Ureter (tissue), 1 donor: ENCODE results near the gene GPR55. TPM values are rescaled to one million over a fixed set of nuclear protein-coding genes. Genes with fewer than 3 reads are reported as not detected.
A peak's percentile ranks its signal among the peaks of the same experiment; 100 is the strongest.

Source experiments
- DNase-seq: peaks from one replicate; pipeline ENCODE4 v3.0.0-alpha.2; 2020; ENCODE audit warnings: low spot score
- total RNA-seq: library from RNA; stranded (reverse); gene quantifications from one replicate; pipeline ENCODE4 v1.2.4, GENCODE V29; 2023
- donor health status: DM: yes; HTN: yes; CAD: no.

Gene GPR55
- total RNA-seq, 1 donor from 2014 or later, result 0.39 TPM

DNA sequence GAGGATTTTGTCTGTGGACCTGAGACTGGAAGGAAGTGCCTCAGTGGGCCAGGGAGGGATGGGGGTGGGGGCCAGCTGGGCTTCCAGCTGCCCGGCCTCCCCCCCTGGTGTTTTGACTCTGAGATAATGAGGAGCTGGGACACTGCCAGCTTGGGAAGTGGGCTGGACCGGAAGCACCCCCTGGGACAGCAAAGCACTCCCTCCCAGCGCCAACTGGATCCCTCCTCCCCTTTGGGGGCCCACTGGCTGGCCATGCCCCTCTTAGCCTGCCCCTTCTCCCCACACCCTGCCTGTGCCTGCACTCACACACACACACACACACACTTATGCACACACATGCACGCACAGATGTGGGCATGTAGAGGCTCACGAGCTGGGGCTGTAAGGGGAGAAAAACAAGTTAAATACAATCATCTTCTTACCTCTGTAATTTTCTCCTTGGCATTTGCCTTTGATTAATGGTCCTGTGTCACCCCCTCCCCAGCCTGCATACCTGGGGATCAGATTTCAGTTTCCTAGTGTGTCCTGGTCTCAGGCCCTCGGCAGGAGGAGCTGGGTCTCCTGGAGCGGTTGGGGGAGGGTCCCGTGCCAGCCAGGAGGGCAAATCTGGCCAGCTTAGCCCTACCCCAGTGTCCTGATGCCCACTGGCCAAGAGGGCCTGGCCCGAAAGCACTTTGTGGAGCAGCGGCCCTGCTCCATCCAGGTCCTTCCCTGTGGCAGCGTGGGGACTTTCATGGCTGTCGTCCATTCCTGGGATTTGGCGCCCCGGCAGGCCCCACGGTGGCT, 56.7 kb downstream of the GPR55 start:
- DNase-seq, result no peak

DNA sequence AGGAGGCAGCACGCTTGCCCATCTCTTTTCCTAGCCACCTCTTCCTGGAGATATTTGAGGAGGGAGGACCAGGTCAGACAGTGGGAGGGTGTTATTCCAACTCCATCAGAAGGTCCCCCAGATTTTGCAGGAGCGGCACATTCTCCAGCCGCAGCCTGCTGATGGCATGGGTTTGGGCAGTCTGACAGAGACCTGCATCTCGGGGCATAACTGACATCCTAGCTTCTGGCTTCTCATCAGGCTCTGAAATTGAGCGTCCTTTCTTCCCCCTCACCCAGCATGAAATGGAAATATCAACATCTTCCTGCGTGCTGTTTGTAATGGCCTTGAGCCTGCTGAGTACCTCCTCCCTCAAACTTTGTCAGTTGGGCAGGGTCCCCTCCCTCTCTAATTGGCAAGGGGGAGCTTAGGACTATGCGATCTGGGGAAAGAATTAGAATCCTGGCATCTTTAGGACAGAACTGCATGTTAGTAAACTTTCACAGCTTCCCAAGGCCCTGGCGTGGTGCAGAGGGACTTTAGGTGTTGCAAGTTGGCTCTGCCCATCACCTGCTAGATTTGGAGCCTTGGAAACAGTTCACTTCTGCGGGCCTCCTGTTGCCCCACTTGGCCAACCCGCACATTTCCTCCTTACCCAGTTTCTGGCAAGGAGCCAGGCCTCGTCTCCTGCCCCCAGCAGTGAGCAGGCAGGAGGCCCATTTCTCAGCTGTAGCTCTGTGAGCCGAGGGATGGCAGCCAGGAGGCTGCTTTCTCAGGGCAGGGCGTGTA, 58.1 kb downstream of the GPR55 start:
- DNase-seq, result peak; percentile 74

DNA sequence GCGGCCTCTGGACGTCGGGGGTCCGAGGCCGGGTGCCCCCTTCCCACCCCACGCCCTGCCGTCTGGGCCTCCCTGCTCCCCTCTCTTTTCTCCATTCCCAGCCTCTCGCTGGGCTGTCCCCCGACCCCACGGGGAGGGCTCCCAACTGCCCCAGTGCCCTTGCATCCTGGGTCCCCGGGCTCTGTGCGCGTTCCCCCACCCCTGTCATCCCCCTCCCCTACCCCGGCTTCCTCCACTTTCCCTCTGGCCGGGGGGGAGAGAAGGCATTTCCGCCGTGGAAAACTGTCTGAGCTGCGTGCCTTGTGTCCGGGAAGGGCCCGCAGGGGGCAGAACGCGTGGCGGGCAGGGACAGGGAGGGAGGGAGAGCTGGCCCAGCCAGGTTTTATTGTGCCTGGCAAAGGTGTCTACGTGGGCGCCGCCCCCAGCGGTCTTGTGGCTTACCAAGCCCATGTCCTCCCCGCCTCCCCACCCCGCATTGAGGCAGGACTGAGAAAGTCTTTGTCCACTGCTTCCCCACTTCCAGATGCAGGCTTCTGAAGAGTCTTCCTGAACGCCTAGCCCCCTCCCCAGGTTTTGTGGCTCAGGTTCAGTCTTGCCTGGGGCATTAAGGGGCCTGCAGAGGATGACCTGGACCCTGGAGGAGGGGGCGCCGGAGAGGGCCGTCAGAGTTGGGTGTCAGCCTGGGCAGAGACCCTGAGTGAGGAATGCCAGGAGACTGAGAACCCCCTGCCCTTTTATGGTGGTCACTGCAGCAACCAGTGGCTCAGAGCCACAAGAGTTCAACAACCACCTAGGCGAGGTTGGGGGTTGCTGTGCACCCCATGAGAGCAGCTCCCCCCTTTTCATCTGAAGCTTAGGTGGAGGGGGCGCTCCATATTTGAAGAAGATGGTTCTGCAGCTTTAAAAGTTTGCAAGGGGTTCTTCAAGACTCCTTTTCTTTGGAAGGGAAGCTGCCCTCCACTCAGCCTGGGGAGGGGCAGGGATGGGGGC, 59.0 kb downstream of the GPR55 start:
- peak; percentile 75 for DNase-seq

DNA sequence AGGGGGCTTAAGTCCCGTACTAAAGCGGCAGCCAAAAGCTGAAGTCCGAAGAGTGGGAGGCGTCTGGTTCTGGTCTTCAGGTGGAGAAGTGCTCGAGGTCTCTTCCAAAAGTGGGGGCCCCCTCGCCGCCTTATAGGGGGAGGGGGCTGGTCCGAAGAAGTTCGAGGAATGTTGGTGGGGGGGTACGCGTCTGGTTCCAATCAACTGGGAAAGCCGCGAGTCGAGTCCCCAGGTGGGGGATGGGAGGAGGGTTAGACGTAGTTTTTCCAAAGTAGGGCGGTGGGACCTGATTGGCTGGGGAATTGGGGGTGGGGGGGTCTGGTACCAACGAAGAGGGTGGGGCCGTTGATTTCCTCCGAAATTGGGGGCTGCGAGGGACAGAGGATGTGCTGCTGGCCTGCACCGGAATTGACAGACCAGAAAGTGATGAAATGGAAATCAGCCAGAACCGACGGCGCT, 59.7 kb downstream of the GPR55 start:
- no peak for DNase-seq

DNA sequence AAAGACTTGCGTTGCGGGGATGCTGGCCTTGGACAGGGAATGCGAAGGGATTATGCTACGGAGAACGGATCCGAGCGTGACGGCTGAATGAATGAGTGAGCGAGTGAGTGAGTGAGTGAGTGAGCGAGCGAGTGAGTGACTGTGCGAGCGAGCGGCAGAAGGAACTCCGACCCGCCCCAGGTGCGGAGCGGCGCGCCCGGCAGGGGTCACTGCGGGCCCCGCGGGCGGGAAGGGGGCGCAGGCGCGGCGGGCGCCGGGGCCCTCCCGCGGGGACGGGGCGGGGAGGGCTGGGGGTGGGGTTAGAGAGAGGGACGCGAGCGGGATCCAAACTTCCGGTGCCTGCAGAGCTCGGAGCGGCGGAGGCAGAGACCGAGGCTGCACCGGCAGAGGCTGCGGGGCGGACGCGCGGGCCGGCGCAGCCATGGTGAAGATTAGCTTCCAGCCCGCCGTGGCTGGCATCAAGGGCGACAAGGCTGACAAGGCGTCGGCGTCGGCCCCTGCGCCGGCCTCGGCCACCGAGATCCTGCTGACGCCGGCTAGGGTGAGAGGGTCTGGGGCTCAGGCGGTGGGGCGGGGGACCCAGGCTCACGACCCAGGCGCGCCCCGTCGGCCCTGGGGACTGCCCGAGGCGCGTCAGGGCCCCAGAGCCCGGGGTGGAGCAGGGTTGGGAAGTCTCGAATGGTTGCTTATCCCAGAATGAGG, 60.3 kb downstream of the GPR55 start, which contains the start of gene ITM2C:
TSS of gene ITM2C (plus strand) at position 338 of the 702 bp plus-strand sequence. CDS start at position 422, 84 bp downstream.
- peak; percentile 78 for DNase-seq

DNA sequence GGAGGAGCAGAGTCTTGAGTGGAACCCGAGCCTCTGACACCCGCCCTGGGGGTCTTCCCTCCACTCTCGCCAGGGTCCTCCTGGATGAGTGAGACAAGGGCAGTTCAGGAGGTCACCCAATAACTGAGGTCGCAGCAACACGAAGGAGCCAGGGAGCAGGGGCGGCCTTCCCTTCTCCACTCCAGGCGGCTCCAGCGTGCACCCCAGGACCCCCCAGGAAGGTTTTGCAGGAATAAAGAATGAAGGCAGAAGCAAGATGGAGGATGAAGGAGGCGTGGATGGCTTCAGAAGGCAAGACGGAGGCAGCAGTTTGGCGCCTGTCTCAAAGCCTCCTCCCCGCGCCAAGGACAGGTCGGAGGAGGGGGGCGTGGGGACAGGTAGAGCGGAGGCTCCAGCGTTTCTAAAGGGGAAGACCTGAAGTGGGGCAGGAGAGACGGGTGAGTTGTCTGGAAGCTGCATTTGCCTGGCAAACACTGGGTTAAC, 60.9 kb downstream of the GPR55 start:
- DNase-seq, result no peak

DNA sequence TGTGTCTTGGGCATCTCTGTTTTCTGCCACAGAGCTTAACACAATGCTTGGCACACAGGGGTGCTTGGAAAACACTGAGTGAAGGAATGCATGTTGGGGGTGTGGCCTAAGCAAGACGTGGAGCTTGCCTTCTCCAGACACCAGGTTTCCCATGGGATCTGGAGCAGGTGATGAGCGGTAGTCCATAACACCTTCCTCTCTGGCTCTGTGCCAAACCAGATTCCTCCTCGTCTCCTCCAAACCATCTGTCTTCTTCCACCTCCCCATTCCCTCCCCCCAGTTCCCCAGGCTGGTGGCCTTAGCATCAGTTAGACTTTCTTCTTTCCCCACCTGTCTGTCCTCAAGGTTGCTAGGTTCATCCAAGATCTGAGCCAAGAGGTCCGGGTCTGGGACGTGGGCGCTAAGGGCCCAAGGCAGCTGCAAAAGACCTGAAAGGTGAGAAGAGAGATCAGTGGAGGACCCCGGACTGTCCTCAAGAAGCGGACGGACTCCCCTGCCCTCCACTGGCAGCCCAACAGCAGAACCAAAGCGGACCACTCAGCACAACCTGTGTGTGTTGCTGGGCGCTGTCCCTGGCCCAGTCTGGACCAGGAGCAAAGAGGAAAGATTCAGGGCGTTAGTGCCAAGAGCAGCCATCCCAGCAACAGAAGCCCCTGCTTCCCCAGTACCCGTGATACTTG, 61.5 kb downstream of the GPR55 start:
- no peak for DNase-seq

DNA sequence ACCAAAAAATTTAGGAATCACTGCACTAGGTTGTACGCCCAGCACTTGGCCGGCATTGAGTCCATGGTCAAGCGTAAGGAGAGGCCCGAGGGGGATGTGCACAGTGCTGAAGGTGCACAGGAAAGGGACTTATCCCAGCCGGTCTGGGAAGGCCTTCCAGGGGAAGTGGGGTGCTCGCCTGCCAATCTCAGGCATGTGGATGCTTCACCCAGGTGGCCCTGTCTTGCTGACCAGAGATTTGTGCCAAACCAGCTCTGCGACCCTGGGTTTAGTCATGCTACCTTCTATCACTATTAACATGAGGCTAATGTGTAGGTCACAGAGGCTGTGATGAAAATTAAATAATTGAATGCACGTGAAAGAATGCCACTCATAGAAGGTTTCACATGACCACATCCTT, 62.0 kb downstream of the GPR55 start:
- no peak for DNase-seq

DNA sequence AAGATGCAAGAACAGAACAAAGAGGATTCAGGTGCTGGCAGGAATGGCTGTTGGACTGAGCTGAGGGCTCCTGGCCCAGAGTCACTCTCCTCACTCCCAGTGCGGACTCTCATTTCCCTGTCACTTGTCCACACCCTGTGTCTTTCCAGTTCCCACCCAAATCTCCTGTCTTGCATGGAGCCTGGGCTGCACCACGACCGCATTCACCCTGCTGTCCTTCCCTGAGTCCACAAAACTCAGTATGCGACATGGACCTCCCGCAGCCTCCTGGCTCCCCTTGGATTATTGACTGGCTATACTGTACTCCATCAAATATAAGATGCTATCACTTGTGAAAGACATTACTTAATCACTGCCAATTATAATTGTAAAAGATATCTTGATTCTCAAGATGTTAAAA, 62.8 kb downstream of the GPR55 start:
- no peak for DNase-seq

DNA sequence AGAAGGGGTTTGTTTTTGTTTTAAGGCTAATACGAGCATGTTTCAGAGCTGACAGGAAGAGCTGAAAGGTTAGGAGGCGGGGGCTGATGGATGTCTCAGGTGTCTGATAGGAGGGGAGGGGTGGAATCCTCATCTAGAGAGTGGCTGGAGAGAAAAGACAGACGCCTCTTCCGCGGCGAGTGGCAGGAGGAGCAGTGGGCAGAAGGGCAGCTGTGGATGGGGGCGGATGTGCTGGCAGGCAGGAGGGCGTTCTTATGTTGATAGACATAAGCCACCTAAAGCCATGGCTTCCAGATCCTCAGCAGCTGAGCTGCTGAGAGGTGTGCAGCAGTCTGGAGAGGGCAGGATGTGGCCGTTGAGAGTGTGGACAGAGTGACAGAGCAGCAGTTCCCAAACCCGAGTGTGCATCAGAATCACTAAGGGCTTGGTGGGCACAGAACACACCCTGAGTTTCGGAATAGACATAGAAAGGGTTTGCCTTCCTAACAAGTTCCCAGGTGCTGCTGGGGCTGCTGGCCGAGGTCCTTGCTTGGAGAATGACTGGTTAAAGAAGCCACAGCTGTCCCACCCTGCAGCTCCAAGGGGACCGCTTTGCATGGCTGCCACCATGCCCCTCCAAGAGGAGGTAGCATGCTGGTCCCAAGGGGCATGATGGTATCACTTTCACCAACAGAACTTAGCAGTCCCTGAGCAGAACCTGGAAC, 63.3 kb downstream of the GPR55 start:
- no peak for DNase-seq

Other genes with a start within 250 kb of the GPR55 start
- 85.8 TPM for gene CAB39, start 212.4 kb downstream of the GPR55 start, total RNA-seq
- 227 TPM for gene ITM2C, start 60.3 kb downstream of the GPR55 start, total RNA-seq
- not detected for gene SPATA3, start 70.9 kb upstream of the GPR55 start, total RNA-seq
- 1.0 TPM for gene C2orf72, start 112.3 kb upstream of the GPR55 start, total RNA-seq
- 102 TPM for gene PSMD1, start 131.6 kb upstream of the GPR55 start, total RNA-seq
- 0.44 TPM for gene HTR2B, start 199.8 kb upstream of the GPR55 start, total RNA-seq